ENCODE measurements around the gene TIMM13. TPM values are rescaled to one million over a fixed set of nuclear protein-coding genes. Genes with fewer than 3 reads are reported as not detected.

TIMM13 gene
- total RNA-seq (69.7 TPM), polyA plus RNA-seq (ENCODE audit: insufficient read depth, low read depth, low replicate concordance) (188 TPM)
- long read RNA-seq, donor 1, transcript TIMM13-201 (3 exons, 1,973 nt), result major isoform, 108 of 114 reads
- long read RNA-seq, donor 1, partial matches to known transcripts, result 0 of 114 reads
- long read RNA-seq, donor 1, other reads (novel, unspliced or antisense), result 6 of 114 reads
- long read RNA-seq, donor 2, transcript TIMM13-201 (3 exons, 1,973 nt), result major isoform, 81 of 86 reads
- long read RNA-seq, donor 2, partial matches to known transcripts, result 5 of 86 reads
- long read RNA-seq, donor 2, other reads (novel, unspliced or antisense), result 0 of 86 reads
- long read RNA-seq, donor 3, transcript TIMM13-201 (3 exons, 1,973 nt), result major isoform, 127 of 128 reads
- long read RNA-seq, donor 3, partial matches to known transcripts, result 0 of 128 reads
- long read RNA-seq, donor 3, other reads (novel, unspliced or antisense), result 0 of 128 reads
- long read RNA-seq, donor 4, transcript TIMM13-201 (3 exons, 1,973 nt), result major isoform, 87 of 87 reads
- long read RNA-seq, donor 4, partial matches to known transcripts, result 0 of 87 reads
- long read RNA-seq, donor 4, other reads (novel, unspliced or antisense), result 0 of 87 reads
- long read RNA-seq, donor 5, transcript TIMM13-201 (3 exons, 1,973 nt), result major isoform, 10 of 10 reads
- long read RNA-seq, donor 5, partial matches to known transcripts, result 0 of 10 reads
- long read RNA-seq, donor 5, other reads (novel, unspliced or antisense), result 0 of 10 reads
- long read RNA-seq, donor 6, transcript TIMM13-201 (3 exons, 1,973 nt), result major isoform, 149 of 162 reads
- long read RNA-seq, donor 6, partial matches to known transcripts, result 6 of 162 reads
- long read RNA-seq, donor 6, other reads (novel, unspliced or antisense), result 7 of 162 reads
- long read RNA-seq, donor 7, transcript TIMM13-201 (3 exons, 1,973 nt), result major isoform, 58 of 70 reads
- long read RNA-seq, donor 7, partial matches to known transcripts, result 8 of 70 reads
- long read RNA-seq, donor 7, other reads (novel, unspliced or antisense), result 4 of 70 reads
- long read RNA-seq, donor 8, transcript TIMM13-201 (3 exons, 1,973 nt), result major isoform, 98 of 121 reads
- long read RNA-seq, donor 8, partial matches to known transcripts, result 18 of 121 reads
- long read RNA-seq, donor 8, other reads (novel, unspliced or antisense), result 5 of 121 reads
- long read RNA-seq, donor 9, transcript TIMM13-201 (3 exons, 1,973 nt), result major isoform, 55 of 55 reads
- long read RNA-seq, donor 9, partial matches to known transcripts, result 0 of 55 reads
- long read RNA-seq, donor 9, other reads (novel, unspliced or antisense), result 0 of 55 reads
- long read RNA-seq, donor 10, transcript TIMM13-201 (3 exons, 1,973 nt), result major isoform, 94 of 105 reads
- long read RNA-seq, donor 10, partial matches to known transcripts, result 11 of 105 reads
- long read RNA-seq, donor 10, other reads (novel, unspliced or antisense), result 0 of 105 reads

- H3K4me1 ChIP-seq (ENCODE audit: control insufficient read depth in 2 of 3, insufficient read depth in 2 of 3, low read depth in 1 of 3, low read length in 3 of 3), result peaks cover 0 to 11% (median 8%) of the 10 kb centered on the region in 3 donors
- TF ChIP-seq CTCF (IDR thresholded peaks at IDR 0.05; ENCODE audit: borderline replicate concordance, extremely low read depth, insufficient read depth), result no peak
- peak within 1 kb of the TSS; percentile 99 to 100 for H3K27ac ChIP-seq (ENCODE audit: low read depth in 2 of 2, low read length in 2 of 2)
- H3K9ac ChIP-seq (ENCODE audit: low read length in 3 of 3), result peak within 1 kb of the TSS; percentile 41 to 93 (median 79)
- H3K27me3 ChIP-seq (ENCODE audit: control insufficient read depth, insufficient read depth, low read length), result no peaks in the 10 kb centered on the region
- intact Hi-C loops (cut with DNase I), result no loop called here
- peak within 1 kb of the TSS; percentile 67 to 82 (median 75) for H3K4me3 ChIP-seq (ENCODE audit: low read length in 3 of 3)
- H3K9me3 ChIP-seq (ENCODE audit: control insufficient read depth in 2 of 3, insufficient read depth in 1 of 3, low read length in 3 of 3), result no peaks in the 10 kb centered on the region
- FAIRE-seq, result no peak
- H3K36me3 ChIP-seq (ENCODE audit: control insufficient read depth in 2 of 3, insufficient read depth in 3 of 3, low read length in 3 of 3), result no peaks in the 10 kb centered on the region
- DNase-seq, result peak; percentile 97 to 99 (median 99)
Observed at GRCh38 chr19:2427429-2428320, at the start of gene TIMM13. TSS of gene TIMM13 (minus strand) at chr19:2427586. CDS start at chr19:2427533, 53 bp downstream.

- peak overlapping the region; percentile 96 to 98 for H3K27ac ChIP-seq (ENCODE audit: low read depth in 2 of 2, low read length in 2 of 2)
- DNase-seq (peak; percentile 31 to 89 (median 66)), FAIRE-seq (no peak)
- H3K9me3 ChIP-seq (ENCODE audit: control insufficient read depth in 2 of 3, insufficient read depth in 1 of 3, low read length in 3 of 3), result no peaks in the 10 kb centered on the region
- H3K36me3 ChIP-seq (ENCODE audit: control insufficient read depth in 2 of 3, insufficient read depth in 3 of 3, low read length in 3 of 3), result peaks cover 0 to 9% (median 4%) of the 10 kb centered on the region in 3 donors
- peak overlapping the region; percentile 74 to 99 (median 99) for H3K4me3 ChIP-seq (ENCODE audit: low read length in 3 of 3)
- H3K27me3 ChIP-seq (ENCODE audit: control insufficient read depth, insufficient read depth, low read length), result no peaks in the 10 kb centered on the region
- intact Hi-C loops (cut with DNase I), result no loop called here
- H3K4me1 ChIP-seq (ENCODE audit: control insufficient read depth in 2 of 3, insufficient read depth in 2 of 3, low read depth in 1 of 3, low read length in 3 of 3), result peaks cover 0 to 13% (median 0%) of the 10 kb centered on the region in 3 donors
- H3K9ac ChIP-seq (ENCODE audit: low read length in 3 of 3), result peak overlapping the region; percentile 69 to 98 (median 87)
- no peak for TF ChIP-seq CTCF (IDR thresholded peaks at IDR 0.05; ENCODE audit: borderline replicate concordance, extremely low read depth, insufficient read depth)
Observed at GRCh38 chr19:2476451-2477140, 49.2 kb upstream of the TIMM13 start.
